ENCODE data around the gene MAP3K7CL.

Gene MAP3K7CL

GRCh38 chr21:29205009-29205408, 74.6 kb downstream of the MAP3K7CL start:
- no peak for DNase-seq

GRCh38 chr21:29205988-29206387, 75.5 kb downstream of the MAP3K7CL start:
- DNase-seq, result no peak

GRCh38 chr21:29206445-29206844, 76.0 kb downstream of the MAP3K7CL start:
- no peak for DNase-seq

- no peak for DNase-seq
Observed at GRCh38 chr21:29207201-29207600, 76.8 kb downstream of the MAP3K7CL start.

- DNase-seq, result no peak
Observed at GRCh38 chr21:29208044-29208681, 77.7 kb downstream of the MAP3K7CL start.

GRCh38 chr21:29208682-29209059, 78.2 kb downstream of the MAP3K7CL start:
- DNase-seq, result no peak

- DNase-seq, result no peak
Observed at GRCh38 chr21:29209696-29210095, 79.3 kb downstream of the MAP3K7CL start.

GRCh38 chr21:29211205-29211604, 80.8 kb downstream of the MAP3K7CL start:
- no peak for DNase-seq

- DNase-seq, result no peak
Observed at GRCh38 chr21:29212446-29212845, 82.0 kb downstream of the MAP3K7CL start.

GRCh38 chr21:29213513-29214385, 83.3 kb downstream of the MAP3K7CL start:
- no peak for DNase-seq

- DNase-seq, result no peak
Observed at GRCh38 chr21:29215709-29216108, 85.3 kb downstream of the MAP3K7CL start.

GRCh38 chr21:29217818-29218291, 87.4 kb downstream of the MAP3K7CL start:
- no peak for DNase-seq

GRCh38 chr21:29218749-29219148, 88.3 kb downstream of the MAP3K7CL start:
- no peak for DNase-seq

GRCh38 chr21:29219165-29219770, 88.8 kb downstream of the MAP3K7CL start:
- DNase-seq, result no peak

- no peak for DNase-seq
Observed at GRCh38 chr21:29221253-29221744, 90.9 kb downstream of the MAP3K7CL start.

- no peak for DNase-seq
Observed at GRCh38 chr21:29224006-29224405, 93.6 kb downstream of the MAP3K7CL start.
